Measurements from ENCODE around the gene HDGFL1. TPM values are rescaled to one million over a fixed set of nuclear protein-coding genes. Genes with fewer than 3 reads are reported as not detected.

The HDGFL1 gene
- total RNA-seq, 4 donors from 2014 or later = 0.30 TPM; not detected in 3

DNA sequence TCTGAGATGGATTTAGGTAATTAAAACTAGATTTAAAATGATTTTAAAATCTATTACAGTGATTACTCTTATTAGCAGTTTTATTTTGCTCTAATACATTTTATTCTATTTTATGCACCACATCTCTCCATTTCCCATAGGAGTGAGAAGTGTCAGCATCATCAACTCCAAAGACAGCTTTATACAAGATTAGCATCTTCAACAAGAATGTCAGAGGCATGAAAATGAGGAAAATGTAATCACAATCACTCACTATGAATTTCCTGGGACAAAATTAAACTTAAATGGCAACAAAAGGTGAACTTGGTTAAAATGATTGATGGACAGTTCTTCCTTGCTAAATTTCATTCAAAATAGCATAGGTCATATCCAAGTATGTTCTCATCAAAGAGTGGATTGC, 19.8 kb downstream of the HDGFL1 start:
- Histone ChIP-seq H3K27ac (no peak overlapping the region), H3K36me3 (peaks cover 0 to 4% (median 0%) of the 10 kb centered on the region in 3 donors), H3K4me3 (no peak overlapping the region), H3K9me3 (no peaks in the 10 kb centered on the region), H3K4me1 (no peaks in the 10 kb centered on the region), H3K27me3 (no peaks in the 10 kb centered on the region)
- TF ChIP-seq POLR2A (IDR thresholded peaks at IDR 0.05) = no peak
- no peak for TF ChIP-seq EP300 (IDR thresholded peaks at IDR 0.05)
- TF ChIP-seq, protein P1, sequence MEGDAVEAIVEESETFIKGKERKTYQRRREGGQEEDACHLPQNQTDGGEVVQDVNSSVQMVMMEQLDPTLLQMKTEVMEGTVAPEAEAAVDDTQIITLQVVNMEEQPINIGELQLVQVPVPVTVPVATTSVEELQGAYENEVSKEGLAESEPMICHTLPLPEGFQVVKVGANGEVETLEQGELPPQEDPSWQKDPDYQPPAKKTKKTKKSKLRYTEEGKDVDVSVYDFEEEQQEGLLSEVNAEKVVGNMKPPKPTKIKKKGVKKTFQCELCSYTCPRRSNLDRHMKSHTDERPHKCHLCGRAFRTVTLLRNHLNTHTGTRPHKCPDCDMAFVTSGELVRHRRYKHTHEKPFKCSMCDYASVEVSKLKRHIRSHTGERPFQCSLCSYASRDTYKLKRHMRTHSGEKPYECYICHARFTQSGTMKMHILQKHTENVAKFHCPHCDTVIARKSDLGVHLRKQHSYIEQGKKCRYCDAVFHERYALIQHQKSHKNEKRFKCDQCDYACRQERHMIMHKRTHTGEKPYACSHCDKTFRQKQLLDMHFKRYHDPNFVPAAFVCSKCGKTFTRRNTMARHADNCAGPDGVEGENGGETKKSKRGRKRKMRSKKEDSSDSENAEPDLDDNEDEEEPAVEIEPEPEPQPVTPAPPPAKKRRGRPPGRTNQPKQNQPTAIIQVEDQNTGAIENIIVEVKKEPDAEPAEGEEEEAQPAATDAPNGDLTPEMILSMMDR (IDR thresholded peaks at IDR 0.05) = no peak
- DNase-seq (ENCODE audit: low spot score in 2 of 2) = no peak

DNA sequence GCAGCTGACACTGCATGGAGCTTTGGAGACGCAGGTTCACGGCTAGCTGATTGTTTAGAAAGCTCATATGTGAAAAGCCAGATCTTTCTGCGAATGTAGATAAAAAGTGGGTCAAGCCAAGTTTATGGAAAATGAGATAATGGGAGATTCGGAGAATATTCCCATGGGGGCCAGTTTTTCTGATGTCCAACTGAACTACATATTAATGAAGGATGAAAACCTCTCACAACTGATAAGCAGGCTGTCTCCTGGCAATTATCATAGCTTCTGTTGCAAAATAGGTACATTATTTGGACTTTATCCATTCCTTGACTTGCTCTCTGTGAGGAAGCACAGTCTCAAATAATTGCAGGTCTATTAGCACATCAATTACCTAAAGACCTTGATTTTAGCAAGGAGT, 21.1 kb downstream of the HDGFL1 start:
- no peak for DNase-seq (ENCODE audit: low spot score in 2 of 2)
- no peak overlapping the region for H3K27ac ChIP-seq
- peaks cover 0 to 4% (median 0%) of the 10 kb centered on the region in 3 donors for H3K36me3 ChIP-seq
- H3K4me3 ChIP-seq = no peak overlapping the region
- no peaks in the 10 kb centered on the region for H3K4me1 ChIP-seq
- 73 to 82% methylated on average over 4 of the region's 4 CpGs for WGBS, 2 donors
- TF ChIP-seq EP300 (IDR thresholded peaks at IDR 0.05) = no peak
- TF ChIP-seq POLR2A (IDR thresholded peaks at IDR 0.05) = no peak
- TF ChIP-seq, protein P1 (IDR thresholded peaks at IDR 0.05) = no peak
- H3K9me3 ChIP-seq = no peaks in the 10 kb centered on the region
- H3K27me3 ChIP-seq = no peaks in the 10 kb centered on the region

DNA sequence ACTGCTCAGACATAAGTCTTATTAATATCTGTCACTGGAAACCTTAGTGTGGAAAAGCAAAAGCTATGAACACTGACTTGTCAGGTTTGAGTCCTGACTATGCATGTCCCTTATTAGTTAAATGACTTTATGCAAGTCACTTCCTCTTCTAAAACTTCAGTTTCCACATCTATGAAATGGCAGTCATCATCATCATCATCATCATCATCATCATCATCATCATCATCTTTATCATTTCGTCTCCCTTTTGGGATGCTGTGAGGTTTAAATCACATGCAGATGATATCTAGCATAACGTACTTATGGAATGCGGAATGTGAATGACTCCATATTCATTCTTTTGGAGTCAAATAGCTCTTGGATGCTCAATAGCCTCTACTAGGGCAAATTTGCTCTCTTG, 24.5 kb downstream of the HDGFL1 start:
- H3K9me3 ChIP-seq = no peaks in the 10 kb centered on the region
- no peak for DNase-seq (ENCODE audit: low spot score in 2 of 2)
- no peak for TF ChIP-seq POLR2A (IDR thresholded peaks at IDR 0.05)
- TF ChIP-seq, protein P1 (IDR thresholded peaks at IDR 0.05) = no peak
- TF ChIP-seq EP300 (IDR thresholded peaks at IDR 0.05) = no peak
- no peaks in the 10 kb centered on the region for H3K27me3 ChIP-seq
- peaks cover 0 to 4% (median 0%) of the 10 kb centered on the region in 3 donors for H3K36me3 ChIP-seq
- H3K4me1 ChIP-seq = no peaks in the 10 kb centered on the region
- no peak overlapping the region for H3K27ac ChIP-seq
- WGBS, 2 donors = 52 to 82% methylated on average over 3 of the region's 3 CpGs
- H3K4me3 ChIP-seq = no peak overlapping the region

DNA sequence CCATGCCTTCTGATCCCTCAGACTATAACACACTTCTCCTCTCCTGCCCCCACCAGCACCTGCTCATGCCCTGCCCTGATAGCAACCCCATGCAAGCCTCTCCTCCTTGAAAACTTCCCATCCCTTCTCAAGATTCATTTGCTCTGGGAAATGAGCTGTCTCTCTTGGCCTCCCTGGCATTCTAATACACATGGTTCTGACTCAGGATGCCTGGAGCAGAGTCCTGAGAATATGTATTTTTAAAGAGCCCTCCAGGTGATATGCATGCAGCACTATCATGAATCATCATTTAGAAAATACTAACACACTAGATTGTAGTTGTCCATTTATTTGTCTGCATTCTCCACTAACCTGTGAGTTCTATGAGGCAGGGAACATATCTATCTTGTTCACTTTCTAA, 26.6 kb downstream of the HDGFL1 start:
- no peak for DNase-seq (ENCODE audit: low spot score in 2 of 2)
- H3K27me3 ChIP-seq = no peaks in the 10 kb centered on the region
- H3K4me3 ChIP-seq = no peak overlapping the region
- TF ChIP-seq EP300 (IDR thresholded peaks at IDR 0.05) = no peak
- TF ChIP-seq, protein P1 (IDR thresholded peaks at IDR 0.05) = no peak
- no peak for TF ChIP-seq POLR2A (IDR thresholded peaks at IDR 0.05)
- H3K4me1 ChIP-seq = peaks cover 0 to 6% (median 0%) of the 10 kb centered on the region in 4 donors
- H3K9me3 ChIP-seq = no peaks in the 10 kb centered on the region
- peaks cover 0 to 4% (median 0%) of the 10 kb centered on the region in 3 donors for H3K36me3 ChIP-seq
- no peak overlapping the region for H3K27ac ChIP-seq

DNA sequence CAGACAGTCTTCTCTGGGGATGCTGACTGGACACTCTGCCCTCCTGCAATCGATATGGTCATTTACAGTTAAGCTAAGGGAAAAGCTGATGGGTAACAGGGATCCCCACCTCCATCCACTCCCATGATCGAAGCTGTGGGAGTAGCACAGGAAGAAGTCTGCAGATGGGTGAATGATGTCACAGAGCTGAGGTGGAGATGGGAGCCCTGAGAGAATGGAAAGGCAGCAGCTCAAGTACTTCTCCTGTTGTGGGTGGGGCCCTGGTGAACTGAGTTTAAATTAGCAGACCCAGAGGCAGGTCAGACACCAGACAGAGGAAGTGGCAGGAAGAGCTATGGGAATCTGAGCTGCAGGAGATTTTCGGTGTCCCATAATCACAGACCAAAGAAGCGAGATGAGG, 29.0 kb downstream of the HDGFL1 start:
- Histone ChIP-seq H3K27me3 (no peaks in the 10 kb centered on the region), H3K4me3 (no peak overlapping the region), H3K36me3 (no peaks in the 10 kb centered on the region), H3K27ac (no peak overlapping the region), H3K9me3 (no peaks in the 10 kb centered on the region), H3K4me1 (peaks cover 0 to 6% (median 0%) of the 10 kb centered on the region in 4 donors)
- DNase-seq (ENCODE audit: low spot score in 2 of 2) = no peak
- 76 to 78% methylated on average over 4 of the region's 4 CpGs for WGBS, 2 donors
- TF ChIP-seq EP300 (IDR thresholded peaks at IDR 0.05) = no peak
- TF ChIP-seq, protein P1 (IDR thresholded peaks at IDR 0.05) = no peak
- no peak for TF ChIP-seq POLR2A (IDR thresholded peaks at IDR 0.05)

Measured in tibial nerve (tissue), 4 donors.